GM08714 (cell line): ENCODE results near the gene HEMK1.

Experiments used
- H3K4me3 ChIP-seq: fragments of 200-500 bp; sonication (Bioruptor generic); 2 replicates; pipeline ENCODE4 v1.5.1; 2014; ENCODE audit warnings: mild to moderate bottlenecking, low read length, inconsistent platforms
- ZNF274 ChIP-seq: IDR thresholded peaks from 2 replicates; pipeline ENCODE4 v1.6.1; 2012; ENCODE audit warnings: mild to moderate bottlenecking, low read depth, low read length

Gene HEMK1

DNA sequence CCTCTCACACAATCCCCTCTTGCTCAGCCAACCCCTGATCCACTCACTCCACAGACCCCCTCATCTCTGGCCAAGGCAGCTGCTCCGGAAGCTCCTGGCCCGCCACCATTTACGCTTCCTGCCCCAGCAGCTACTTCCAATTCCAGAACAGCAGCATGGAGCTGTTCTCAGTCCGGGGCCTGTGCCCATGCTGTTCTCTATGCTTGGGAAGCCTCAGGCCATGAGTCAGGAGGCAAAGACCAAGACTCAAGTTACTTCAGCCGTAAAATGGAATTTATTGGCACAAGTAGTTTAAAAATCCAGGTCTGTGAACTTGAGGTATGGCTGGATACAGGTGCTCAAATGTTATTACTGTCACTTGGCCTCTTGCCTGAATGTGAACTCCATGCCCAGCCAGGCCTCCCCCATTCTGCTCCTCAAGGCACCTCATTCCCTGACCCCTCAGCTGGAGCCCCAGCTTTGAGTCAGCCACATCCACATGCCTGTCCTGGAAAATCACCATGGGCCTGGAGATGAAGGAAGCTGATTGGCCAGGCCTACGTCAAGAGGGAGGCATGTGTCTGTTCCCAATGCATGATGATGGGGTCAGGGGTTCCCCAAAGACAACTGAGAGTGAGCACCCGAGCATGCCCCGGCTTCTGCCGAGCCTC lies 34.5 kb upstream of the HEMK1 start:
- H3K4me3 ChIP-seq: no peak overlapping the region
- TF ChIP-seq ZNF274: no peak

DNA sequence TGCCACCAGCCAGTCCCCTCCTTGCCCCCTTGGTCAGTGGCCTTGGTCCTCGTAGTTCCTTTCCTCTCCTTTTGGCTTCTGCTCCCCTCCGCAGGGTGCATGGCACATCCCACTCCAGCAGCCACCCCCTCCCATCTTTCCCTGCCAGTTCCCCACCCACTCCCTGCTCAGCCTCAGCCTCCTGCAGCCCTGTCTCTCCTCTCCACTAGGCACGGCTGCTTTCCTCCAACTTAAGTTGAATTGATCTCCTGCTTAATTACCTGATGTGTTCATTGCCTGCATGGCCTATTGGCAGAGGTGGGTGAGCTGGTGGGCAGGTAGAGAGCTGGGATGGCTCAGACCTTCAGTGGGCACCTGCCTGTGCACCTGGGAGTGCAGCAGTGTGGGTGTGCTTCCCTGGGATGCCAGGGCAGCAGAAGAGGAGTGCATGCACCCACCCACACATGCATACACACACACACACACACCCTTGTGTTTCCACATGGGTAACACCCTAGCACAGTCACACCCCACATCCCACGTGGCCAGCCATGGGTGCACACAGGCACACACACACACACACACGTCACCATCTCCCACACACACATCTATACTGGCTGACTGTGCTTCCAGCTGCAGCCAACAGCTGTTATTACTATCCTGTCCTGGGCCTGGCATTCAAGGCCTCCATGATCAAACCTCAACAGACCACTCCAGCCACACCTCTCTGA lies 32.7 kb upstream of the HEMK1 start:
- H3K4me3 ChIP-seq: no peak overlapping the region
- no peak for TF ChIP-seq ZNF274

DNA sequence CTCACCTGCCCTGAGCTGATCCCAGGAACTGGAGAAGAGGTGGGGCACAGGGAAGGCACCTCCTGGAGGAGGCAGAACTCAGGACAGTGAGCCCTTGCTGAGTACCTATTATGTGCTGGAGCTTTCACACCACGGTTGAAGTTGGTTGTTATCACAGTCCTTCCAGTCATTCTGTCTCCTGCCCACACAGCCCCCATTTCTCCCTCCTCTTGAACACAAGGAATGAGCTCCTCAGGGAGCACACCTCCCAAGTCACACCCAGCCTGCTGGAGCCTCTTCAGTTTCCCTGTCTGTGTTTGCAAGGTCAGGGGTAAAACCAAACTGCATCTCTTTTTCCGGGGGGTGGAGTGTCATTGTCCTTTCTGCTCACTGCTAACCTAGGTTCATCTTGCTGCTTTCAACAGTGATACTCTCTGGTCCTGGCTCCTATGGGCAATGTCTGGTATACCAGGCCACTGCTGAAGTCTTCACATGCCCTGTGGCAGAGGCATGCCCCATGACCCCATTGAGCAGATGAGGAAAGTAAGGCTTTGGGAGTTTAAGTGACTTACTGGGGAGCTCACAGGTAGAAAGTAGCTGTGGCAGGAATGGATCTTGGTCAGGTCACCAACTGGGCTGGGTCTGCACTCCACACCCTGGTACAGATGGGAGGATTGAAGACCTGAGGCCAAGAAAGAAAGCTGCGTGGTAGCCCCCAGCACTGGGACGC lies 31.7 kb upstream of the HEMK1 start:
- H3K4me3 ChIP-seq: no peak overlapping the region
- TF ChIP-seq ZNF274: no peak

DNA sequence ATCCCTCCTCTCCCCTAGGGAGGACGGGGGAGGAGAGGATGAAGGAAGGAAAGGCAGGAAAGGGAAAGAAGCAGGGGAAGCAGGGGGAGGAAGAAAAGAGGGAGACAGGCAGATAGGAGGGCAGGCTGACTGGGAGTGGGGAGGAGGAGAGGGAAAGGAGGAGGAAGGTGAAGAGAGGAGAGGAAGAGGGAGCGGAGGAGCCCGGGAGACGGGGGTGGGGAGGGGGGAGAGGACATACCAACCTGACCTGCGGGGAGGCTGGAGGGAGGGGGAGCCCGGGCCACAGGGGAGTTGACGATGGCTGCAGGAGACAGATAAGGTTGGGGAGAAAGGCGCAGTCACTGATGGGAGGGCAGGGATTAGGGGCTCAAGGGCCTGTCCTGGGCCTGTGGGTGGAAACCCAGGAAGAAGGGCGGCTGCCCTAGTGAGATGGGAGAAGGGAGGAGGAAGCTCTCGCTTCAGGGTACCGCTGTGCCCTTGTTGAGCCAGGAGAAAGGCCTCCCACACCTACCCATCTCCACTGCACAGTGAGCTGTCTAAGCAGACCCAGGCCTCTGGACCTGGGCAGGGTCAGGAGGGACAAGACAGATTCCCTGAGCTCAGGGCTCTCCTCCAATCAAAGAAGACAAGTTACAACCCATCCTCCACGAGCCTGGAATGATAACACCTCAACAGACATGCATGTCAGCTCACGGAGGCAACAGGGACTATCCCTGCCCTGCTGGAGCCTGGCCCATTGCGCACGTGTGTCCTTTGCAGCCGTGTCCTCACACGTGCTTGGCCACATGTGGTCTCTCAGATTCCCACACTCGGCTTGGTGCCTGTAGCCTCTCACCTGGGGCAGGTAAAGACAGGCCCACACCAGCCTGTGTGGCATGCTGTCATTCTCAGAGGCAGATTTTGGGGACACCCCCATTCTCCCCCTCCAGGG lies 29.7 kb upstream of the HEMK1 start:
- no peak for TF ChIP-seq ZNF274
- no peak overlapping the region for H3K4me3 ChIP-seq

DNA sequence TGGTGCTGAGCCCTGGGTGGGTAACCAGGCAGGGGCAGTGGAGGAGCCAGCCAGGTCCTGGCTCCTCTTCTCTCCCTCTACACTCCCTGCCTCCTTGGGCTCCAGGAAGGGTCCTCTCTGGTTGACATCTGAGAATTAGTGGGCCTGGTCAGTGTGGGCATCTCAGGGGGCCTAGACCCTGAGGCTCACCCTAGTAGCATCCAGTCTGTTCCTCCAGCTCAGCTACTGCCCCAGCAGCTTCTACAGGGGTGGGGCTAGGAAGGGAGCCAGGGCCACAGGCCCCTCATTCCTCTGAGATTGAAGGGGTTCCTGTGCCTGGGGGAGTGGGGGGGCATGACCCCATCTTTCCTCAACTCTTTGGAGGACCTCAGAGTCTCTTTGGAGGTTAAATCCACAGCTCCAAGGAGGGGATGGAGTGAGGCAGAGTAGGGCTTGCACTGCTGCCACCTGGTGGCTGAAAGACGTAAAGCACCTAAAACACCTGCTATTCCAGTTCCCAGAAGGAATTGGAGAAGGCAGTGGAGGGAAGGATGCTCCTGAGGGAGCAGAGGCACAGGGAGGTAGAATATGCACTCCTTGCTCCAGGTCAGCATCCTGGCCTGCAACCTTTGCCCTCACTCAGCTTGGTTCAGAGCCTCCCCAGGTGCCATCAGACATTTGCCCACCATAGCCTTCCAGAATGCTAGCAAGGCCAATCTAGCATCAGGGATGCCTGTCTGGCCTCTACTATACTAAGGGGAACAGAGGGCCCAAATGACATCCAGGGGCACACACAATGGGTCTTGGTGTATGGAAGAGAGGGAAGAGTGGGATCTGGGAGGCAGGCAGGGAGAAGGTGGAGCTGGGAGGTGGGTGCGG lies 26.9 kb upstream of the HEMK1 start:
- no peak for TF ChIP-seq ZNF274

DNA sequence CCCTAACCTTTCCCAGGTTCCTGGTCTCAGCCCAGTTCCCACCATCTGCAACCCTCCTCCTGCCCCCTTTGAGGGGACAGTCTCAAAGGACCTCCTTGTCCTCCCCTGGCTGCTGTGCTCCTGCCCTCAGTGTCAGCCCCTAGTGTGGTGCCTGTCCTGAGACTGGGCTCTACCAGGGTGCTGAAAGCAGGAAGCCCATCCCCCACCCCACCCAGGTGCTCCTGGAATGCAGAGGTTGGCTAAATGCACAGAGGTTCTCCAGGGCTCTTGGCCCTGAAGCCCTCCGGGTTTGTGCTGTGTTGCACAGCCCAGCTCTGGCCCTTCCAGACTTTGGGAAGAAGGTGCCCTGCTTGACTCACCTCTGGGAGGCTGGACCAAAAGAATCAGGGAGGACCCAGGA lies 23.5 kb upstream of the HEMK1 start:
- H3K4me3 ChIP-seq: no peak overlapping the region
- TF ChIP-seq ZNF274: no peak

More for the DNA sequence above, 26.9 kb upstream of the HEMK1 start:
- no peak overlapping the region for H3K4me3 ChIP-seq

DNA sequence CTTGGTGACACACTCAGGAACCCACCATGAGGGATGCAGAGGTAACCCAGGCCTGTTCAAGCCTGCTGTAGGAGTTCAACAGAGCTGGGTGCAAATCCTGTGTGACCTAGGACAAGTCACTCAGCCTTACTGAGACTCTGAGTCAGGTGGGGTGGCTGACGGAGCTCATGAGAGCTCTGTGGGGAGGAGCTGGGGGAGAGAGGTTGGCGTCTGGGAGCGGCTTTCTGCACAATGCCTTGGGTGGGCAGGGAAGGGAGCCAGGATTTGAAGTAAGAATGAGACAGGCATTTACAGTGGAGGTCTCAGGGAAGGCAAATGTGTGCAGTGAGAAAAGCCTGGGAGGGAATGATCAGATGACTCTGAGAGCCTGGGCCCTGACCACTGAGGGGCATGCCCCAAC lies 20.1 kb upstream of the HEMK1 start:
- H3K4me3 ChIP-seq: no peak overlapping the region
- TF ChIP-seq ZNF274: no peak

DNA sequence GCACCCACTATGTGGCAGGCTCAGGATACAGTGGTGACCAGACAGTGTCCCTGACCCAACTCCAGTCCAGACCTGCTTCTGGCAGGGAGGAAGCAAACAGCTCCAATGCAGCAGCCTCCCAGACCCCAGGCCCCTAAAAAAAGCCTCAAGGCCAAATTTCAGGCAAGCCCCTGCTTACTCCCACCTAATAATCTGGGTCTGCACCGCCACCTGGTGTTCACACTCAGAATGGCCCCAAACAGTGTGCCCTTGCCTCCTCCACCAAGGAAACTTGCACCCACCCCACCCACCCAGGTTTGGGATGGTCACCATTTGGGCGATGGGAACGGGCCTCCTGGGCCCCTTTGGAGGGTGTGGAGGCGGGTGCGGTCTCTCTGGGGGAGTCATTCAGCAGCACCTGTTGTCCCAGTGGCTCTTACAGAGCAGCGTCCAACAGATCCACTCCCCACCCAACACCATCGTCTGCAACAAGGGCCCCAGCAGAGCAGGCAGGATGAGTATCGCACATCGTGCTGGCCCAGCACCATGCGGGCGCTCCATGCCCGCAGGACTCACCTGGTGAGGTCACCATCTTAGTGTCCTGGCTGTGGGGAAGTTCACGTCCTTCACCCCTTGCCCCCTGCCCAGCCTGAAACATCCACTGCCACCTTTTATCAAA lies 19.1 kb upstream of the HEMK1 start:
- TF ChIP-seq ZNF274: no peak
- no peak overlapping the region for H3K4me3 ChIP-seq

DNA sequence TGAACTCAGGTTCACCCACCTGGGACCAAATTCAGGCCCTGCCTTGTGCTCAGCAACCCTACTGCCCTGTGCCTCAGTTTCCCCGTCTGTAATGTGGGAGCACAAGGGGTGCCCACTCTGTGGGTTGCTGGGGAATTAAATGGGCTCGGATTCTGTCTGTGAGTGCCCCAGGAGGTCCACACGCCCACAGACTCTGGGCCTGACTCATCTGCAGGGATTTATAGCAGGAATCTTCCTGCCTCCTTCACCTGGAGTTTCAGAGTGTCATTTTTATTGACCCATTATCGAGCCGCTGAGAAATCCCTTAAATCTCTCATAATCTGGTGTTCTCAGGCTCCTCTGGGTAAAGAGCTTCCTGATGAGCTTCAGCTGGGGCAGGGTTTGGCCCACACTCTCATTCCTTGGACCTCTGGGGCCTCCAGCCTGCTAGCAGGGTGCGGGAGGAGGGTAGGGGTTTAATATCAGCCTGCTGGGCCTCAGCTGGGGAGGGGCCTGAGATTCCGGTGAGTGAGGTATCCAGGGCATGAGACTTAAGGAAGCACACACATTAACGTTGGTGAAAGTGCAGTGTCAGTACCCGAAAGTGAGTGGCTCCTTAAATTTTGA lies 18.2 kb upstream of the HEMK1 start:
- TF ChIP-seq ZNF274: no peak
- H3K4me3 ChIP-seq: no peak overlapping the region

DNA sequence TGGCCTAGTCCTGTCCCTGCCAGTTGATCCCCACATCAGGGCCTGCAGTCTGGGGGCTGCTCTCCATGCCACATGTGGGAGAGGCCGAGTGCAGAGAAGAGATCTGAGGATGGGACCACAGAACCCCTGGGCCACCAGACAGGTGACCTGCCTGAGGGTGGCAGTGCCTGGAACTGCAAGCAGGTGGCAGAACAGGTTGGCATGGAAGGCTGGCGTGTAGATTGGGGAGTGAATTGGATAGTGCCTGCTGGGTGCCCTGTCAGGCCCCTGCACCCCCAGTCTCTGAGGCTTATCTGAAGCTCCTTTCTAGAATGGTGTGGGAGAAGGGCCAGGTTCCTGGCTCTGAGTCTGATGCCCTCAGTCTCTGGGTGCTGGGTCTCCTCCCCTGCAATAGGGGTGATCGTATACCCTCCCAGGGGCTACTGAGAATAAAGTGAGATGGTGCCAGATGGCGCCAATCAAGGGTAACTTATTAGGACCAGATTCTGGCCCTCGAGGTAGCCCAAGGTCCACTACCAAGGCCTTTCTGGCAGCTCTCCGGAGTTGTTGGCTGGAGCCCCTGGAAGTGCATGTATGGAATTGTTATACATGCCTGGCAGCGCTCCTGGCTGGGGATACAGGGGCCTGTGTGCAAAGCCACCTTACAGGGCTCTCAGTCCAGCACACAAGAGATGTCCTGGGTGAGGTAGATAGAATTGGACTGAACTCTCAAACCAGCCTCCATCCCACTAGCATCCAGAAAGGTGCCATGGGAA lies 17.5 kb upstream of the HEMK1 start:
- no peak overlapping the region for H3K4me3 ChIP-seq
- no peak for TF ChIP-seq ZNF274

DNA sequence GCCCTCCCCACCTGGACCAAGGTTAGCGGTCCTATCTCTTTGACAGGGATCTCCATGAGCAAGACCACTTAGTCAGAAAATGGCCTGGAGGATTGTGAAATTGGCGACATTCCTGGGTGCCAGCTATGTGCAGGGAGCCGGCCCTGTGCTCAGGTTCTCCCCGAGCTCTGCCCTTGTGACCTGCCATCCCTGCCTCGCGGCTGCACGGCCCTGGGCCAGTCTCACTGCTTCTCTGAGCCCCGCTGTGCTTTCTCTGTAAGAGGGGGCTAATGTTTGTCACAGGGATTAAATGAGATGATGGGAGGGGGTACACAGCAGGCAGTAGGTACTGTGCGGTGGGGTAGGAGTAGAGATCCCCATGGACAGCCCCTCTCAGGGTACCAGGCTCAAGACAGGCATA lies 16.7 kb upstream of the HEMK1 start:
- no peak overlapping the region for H3K4me3 ChIP-seq

DNA sequence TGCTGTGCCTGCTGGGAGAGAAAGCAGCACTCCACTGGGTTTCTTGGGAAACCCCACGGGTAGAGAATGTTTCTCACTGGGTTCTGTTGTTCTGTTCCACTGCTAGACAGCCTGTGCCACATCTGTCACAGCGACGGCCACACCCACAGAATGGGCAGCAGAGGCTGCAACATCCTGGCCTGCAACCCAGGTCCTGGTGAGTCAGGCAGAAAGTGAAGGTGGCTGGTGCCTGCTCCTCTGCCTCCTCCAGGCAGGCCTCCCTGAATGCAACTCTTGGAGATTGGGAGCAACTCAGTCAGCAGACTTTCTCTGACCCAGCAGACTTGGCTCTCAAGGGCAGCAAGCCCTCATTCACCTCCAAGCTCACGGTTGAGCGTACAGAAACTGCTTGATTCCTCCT lies 14.8 kb upstream of the HEMK1 start:
- no peak overlapping the region for H3K4me3 ChIP-seq
- no peak for TF ChIP-seq ZNF274

More for the DNA sequence above, 16.7 kb upstream of the HEMK1 start:
- TF ChIP-seq ZNF274: no peak

DNA sequence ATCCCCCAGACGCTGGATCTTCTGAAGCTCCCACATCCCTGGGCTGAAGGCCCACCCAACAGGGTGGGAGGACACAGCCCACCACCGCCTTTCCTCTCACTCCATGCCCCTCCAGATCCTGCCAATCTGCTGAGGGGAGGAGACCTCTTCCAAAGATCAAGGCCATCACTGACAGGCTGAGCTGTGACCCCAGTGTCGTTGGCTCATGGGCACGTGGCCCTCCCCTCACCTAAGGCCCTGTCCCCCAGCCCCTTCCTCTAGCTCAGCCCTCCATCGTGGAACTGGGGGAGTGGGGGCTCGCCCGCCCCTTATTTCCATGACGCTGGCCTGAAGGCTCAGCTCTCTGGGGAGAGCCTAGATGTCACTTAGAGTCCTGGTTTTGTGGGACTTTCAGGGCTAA lies 12.2 kb upstream of the HEMK1 start:
- no peak overlapping the region for H3K4me3 ChIP-seq
- TF ChIP-seq ZNF274: no peak
